Testis (tissue), 3 donors: ENCODE results near the gene SPATA6L. TPM values are rescaled to one million over a fixed set of nuclear protein-coding genes. Genes with fewer than 3 reads are reported as not detected.

ENCODE experiments used
- DNase-seq: peaks from one replicate; pipeline ENCODE4 v3.0.0-alpha.2; 2019
- H3K27ac ChIP-seq, 2 donors: fragments of 200-600 bp; sonication (generic); one replicate each; pipeline ENCODE4 v1.5.1; 2019
- H3K27me3 ChIP-seq: fragments of 200-600 bp; sonication (generic); one replicate; pipeline ENCODE4 v1.5.1; 2019
- H3K36me3 ChIP-seq: fragments of 200-600 bp; sonication (generic); one replicate; pipeline ENCODE4 v1.5.1; 2017; ENCODE audit warnings: low read depth; ENCODE audit errors: missing control alignments
- H3K4me1 ChIP-seq: fragments of 200-600 bp; sonication (generic); one replicate; pipeline ENCODE4 v1.5.1; 2019
- H3K4me3 ChIP-seq, 2 donors: fragments of 200-600 bp; sonication (generic); one replicate each; pipeline ENCODE4 v1.5.1; 2017 to 2019
- H3K9me3 ChIP-seq: fragments of 200-600 bp; sonication (generic); one replicate; pipeline ENCODE4 v1.5.1; 2017
- POLR2A ChIP-seq: fragments of 450-650 bp; IDR thresholded peaks from one replicate; pipeline ENCODE4 v1.6.1; 2017; ENCODE audit warnings: antibody characterized with exemption, mild to moderate bottlenecking, moderate library complexity
- WGBS, 2 donors: methylation state at CpG; one replicate each; pipeline ENCODE4 v1.1.5; 2018; 5-methylcytosine and 5-hydroxymethylcytosine counted together
- intact Hi-C: fragments of 100-400 bp; cut with DNase I; formaldehyde crosslinking; loops from one replicate; pipeline ENCODE4 v1.15.1; 2023; ENCODE audit warnings: low total_unique reads
- polyA plus RNA-seq: library from polyadenylated mRNA; stranded (reverse); fragments of 350-450 nt; fragmentation: Illumina TruSeq; extraction: RNeasy Lipid Tissue Mini Kit (QIAGEN cat#74804); gene quantifications from one replicate; pipeline ENCODE4 v1.2.3, GENCODE V29; 2014; ENCODE audit warnings: low read depth, low replicate concordance; ENCODE audit not compliant: insufficient read depth
- total RNA-seq, 2 donors: library from RNA; depleted of rRNA; stranded (reverse); fragments of >200 nt; gene quantifications; one replicate each; pipeline ENCODE4 v1.2.3, GENCODE V29; 2016
- TF ChIP-seq, protein P1 (sequence below), 3 experiments: fragments of 450-650 bp in 2 of 3; fragments of 200-600 bp in 1 of 3; sonication (generic) in 1 of 3; IDR thresholded peaks; one replicate each; pipeline ENCODE4 v1.5.1; 2016 to 2019; ENCODE audit warnings: antibody characterized with exemption in 3 of 3, mild to moderate bottlenecking in 2 of 3, moderate library complexity in 1 of 3

SPATA6L gene
- total and polyA plus RNA-seq, 3 donors from 2014 or later: 12.8 to 42.3 (median 27.5) TPM

DNA sequence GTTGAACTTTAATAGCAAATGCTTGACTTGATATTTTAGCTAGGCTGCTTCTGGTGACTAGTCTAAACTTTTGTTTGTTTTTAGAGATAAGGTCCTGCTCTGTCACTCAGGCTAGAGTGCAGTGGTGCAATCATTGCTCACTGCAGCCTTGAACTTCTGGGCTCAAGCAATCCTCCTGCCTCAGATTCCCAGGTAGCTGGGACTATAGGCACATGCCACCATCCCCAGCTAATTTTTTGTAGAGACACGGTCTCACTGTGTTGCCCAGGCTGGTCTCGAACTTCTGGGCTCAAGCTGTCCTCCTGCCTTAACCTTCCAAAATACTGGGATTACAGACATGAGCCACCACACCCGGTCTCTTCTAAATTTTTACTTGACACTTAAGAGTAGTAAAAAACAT, 33.8 kb upstream of the SPATA6L start:
- WGBS, 2 donors: 95 to 97% methylated on average over 3 of the region's 3 CpGs
- intact Hi-C loops: no loop called here
- H3K27me3 ChIP-seq: no peaks in the 10 kb centered on the region
- TF ChIP-seq, protein P1, sequence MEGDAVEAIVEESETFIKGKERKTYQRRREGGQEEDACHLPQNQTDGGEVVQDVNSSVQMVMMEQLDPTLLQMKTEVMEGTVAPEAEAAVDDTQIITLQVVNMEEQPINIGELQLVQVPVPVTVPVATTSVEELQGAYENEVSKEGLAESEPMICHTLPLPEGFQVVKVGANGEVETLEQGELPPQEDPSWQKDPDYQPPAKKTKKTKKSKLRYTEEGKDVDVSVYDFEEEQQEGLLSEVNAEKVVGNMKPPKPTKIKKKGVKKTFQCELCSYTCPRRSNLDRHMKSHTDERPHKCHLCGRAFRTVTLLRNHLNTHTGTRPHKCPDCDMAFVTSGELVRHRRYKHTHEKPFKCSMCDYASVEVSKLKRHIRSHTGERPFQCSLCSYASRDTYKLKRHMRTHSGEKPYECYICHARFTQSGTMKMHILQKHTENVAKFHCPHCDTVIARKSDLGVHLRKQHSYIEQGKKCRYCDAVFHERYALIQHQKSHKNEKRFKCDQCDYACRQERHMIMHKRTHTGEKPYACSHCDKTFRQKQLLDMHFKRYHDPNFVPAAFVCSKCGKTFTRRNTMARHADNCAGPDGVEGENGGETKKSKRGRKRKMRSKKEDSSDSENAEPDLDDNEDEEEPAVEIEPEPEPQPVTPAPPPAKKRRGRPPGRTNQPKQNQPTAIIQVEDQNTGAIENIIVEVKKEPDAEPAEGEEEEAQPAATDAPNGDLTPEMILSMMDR (IDR thresholded peaks at IDR 0.05): no peak
- TF ChIP-seq POLR2A: no peak
- H3K36me3 ChIP-seq: no peaks in the 10 kb centered on the region
- DNase-seq: no peak
- H3K9me3 ChIP-seq: no peaks in the 10 kb centered on the region
- H3K27ac ChIP-seq: no peak overlapping the region
- no peaks in the 10 kb centered on the region for H3K4me1 ChIP-seq
- H3K4me3 ChIP-seq: no peak overlapping the region

DNA sequence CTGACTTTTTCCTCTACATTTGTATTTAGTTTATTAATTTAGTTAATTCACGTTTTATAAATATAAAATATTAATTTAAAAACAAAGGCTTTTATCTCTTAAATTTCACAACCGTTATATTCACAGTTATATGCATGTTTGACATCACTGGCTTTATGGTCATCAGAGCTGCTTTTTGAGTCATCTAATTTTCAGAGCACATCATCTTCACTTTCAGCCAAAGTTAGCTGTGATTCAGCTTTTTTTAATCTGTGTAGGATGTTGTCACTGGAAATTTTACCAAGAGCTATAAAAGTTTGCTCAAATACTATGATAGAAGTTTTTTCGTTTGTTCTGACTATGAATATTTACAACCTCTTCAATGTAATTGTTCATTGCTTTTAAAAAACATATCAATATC, 25.5 kb upstream of the SPATA6L start:
- no peak overlapping the region for H3K27ac ChIP-seq
- no peak for DNase-seq
- no peaks in the 10 kb centered on the region for H3K9me3 ChIP-seq
- TF ChIP-seq, protein P1 (IDR thresholded peaks at IDR 0.05): no peak
- TF ChIP-seq POLR2A: no peak
- H3K4me3 ChIP-seq: no peak overlapping the region
- no peaks in the 10 kb centered on the region for H3K27me3 ChIP-seq
- H3K36me3 ChIP-seq: no peaks in the 10 kb centered on the region
- peaks cover 8% of the 10 kb centered on the region for H3K4me1 ChIP-seq
- intact Hi-C loops: no loop called here
- 80 to 90% methylated on average over 3 of the region's 3 CpGs for WGBS, 2 donors

- peaks cover 16% of the 10 kb centered on the region for H3K4me1 ChIP-seq
- no peaks in the 10 kb centered on the region for H3K36me3 ChIP-seq
- no peak for TF ChIP-seq POLR2A
- TF ChIP-seq, protein P1 (IDR thresholded peaks at IDR 0.05): no peak
- H3K27ac ChIP-seq: no peak overlapping the region
- H3K4me3 ChIP-seq: no peak overlapping the region
- DNase-seq: no peak
- WGBS, 2 donors: 93 to 94% methylated on average over 4 of the region's 4 CpGs
- intact Hi-C loops: no loop called here
- no peaks in the 10 kb centered on the region for H3K9me3 ChIP-seq
- no peaks in the 10 kb centered on the region for H3K27me3 ChIP-seq
Observed at GRCh38 chr9:4690144-4690543, 23.9 kb upstream of the SPATA6L start.

DNA sequence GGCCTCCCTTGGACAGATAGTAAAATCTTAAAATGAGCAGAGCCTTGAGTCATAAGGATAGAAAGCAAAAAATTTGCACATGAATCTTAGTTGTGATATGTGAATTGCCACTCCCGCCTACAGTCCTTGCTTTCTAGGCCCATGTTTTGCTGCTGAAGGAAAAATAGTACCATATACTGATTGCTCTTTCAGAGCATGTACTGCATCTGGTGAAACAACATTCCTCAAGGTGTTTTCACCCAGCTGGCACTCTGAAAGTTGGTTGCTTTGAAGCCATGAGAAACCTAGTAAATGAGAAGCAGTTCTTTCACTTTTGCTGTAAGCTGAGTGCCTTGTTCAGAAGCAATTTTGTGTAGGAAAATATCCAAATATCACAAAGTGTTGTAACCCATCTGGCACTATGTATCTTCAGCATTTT, 23.4 kb upstream of the SPATA6L start:
- intact Hi-C loops: no loop called here

GRCh38 chr9:4689021-4689420, 22.7 kb upstream of the SPATA6L start:
- Histone ChIP-seq H3K4me1 (peaks cover 17% of the 10 kb centered on the region), H3K27ac (peak overlapping the region in 1 of 2 donors; percentile 8), H3K4me3 (no peak overlapping the region), H3K9me3 (no peaks in the 10 kb centered on the region), H3K27me3 (no peaks in the 10 kb centered on the region), H3K36me3 (no peaks in the 10 kb centered on the region)
- TF ChIP-seq POLR2A: no peak
- TF ChIP-seq, protein P1 (IDR thresholded peaks at IDR 0.05): no peak
- intact Hi-C loops: no loop called here
- peak; percentile 37 for DNase-seq
- WGBS, 2 donors: 43 to 61% methylated on average over 2 of the region's 2 CpGs

More for the DNA sequence above, 23.4 kb upstream of the SPATA6L start:
- H3K9me3 ChIP-seq: no peaks in the 10 kb centered on the region
- no peak overlapping the region for H3K4me3 ChIP-seq
- 86 to 93% methylated on average over 1 of the region's 1 CpG for WGBS, 2 donors
- TF ChIP-seq POLR2A: no peak
- TF ChIP-seq, protein P1 (IDR thresholded peaks at IDR 0.05): no peak
- H3K36me3 ChIP-seq: no peaks in the 10 kb centered on the region
- H3K27me3 ChIP-seq: no peaks in the 10 kb centered on the region
- H3K4me1 ChIP-seq: peaks cover 16% of the 10 kb centered on the region
- no peak overlapping the region for H3K27ac ChIP-seq
- no peak for DNase-seq
